Endothelial cell of umbilical vein (primary cell): ENCODE data around the gene CNPPD1. TPM values are rescaled to one million over a fixed set of nuclear protein-coding genes. Genes with fewer than 3 reads are reported as not detected.

ENCODE experiments used
- BruUV-seq: library from RNA; stranded (reverse); fragments of 400-500 nt; replicated peaks from 2 replicates; lab custom pipeline; 2021; lab: Mats Ljungman, UMichigan
- CTCF ChIA-PET: fragments of 300-600, 350-600 bp; sonication (Branson Sonifier 250); formaldehyde crosslinking; loops from one replicate; lab custom pipeline; 2021; ENCODE audit warnings: antibody characterized with exemption, inconsistent platforms; lab: Charles Lee
- POLR2A ChIA-PET: fragments of 300-600, 350-600 bp; sonication (Branson Sonifier 250); formaldehyde crosslinking; loops from one replicate; lab custom pipeline; 2021; ENCODE audit warnings: antibody characterized with exemption, inconsistent platforms; lab: Charles Lee
- DNase-seq: peaks from one replicate; pipeline ENCODE4 v3.0.0-alpha.2; 2011; ENCODE audit warnings: low read depth, low spot score
- FAIRE-seq: peaks from 2 replicates; lab custom pipeline; 2011; peaks lifted over from hg19 to GRCh38; lab: Jason Lieb, UNC
- H2AFZ ChIP-seq: 2 replicates; pipeline ENCODE4 v1.6.0; 2012; ENCODE audit warnings: low read depth, low read length, control low read depth, inconsistent platforms
- H3K27ac ChIP-seq: 2 replicates; pipeline ENCODE4 v1.5.1; 2011; ENCODE audit warnings: low read depth, mild to moderate bottlenecking, control low read depth, low read length, moderate library complexity; ENCODE audit not compliant: insufficient read depth
- H3K27me3 ChIP-seq, 2 experiments: 2 replicates each; pipeline versions ENCODE4 v1.6.0 to v1.6.1; 2011; ENCODE audit warnings: low read length in 2 of 2, mixed read lengths in 1 of 2; ENCODE audit not compliant: control insufficient read depth in 2 of 2, insufficient read depth in 2 of 2
- H3K36me3 ChIP-seq, 2 experiments: 2 replicates in 1 of 2; 3 replicates in 1 of 2; pipeline ENCODE4 v1.5.1; 2011; ENCODE audit warnings: low read length in 2 of 2, mild to moderate bottlenecking in 1 of 2, moderate library complexity in 1 of 2; ENCODE audit not compliant: control insufficient read depth in 2 of 2, insufficient read depth in 2 of 2; ENCODE audit errors: extremely low read depth in 1 of 2
- H3K4me1 ChIP-seq: 3 replicates; pipeline ENCODE4 v1.5.1; 2011; ENCODE audit warnings: mild to moderate bottlenecking, low read length; ENCODE audit not compliant: control insufficient read depth, insufficient read depth; ENCODE audit errors: extremely low read depth
- H3K4me2 ChIP-seq: 2 replicates; pipeline ENCODE4 v1.6.1; 2011; ENCODE audit warnings: low read length, control low read depth, mixed read lengths; ENCODE audit not compliant: insufficient read depth
- H3K4me3 ChIP-seq, 3 experiments: fragments of 200-600 bp in 1 of 3; sonication (generic), shearing (Covaris generic) in 1 of 3; replicated peaks in 1 of 3; 2 replicates each; pipeline ENCODE4 v1.5.1; 2011 to 2016; ENCODE audit warnings: control low read depth in 3 of 3, low read length in 3 of 3, mild to moderate bottlenecking in 2 of 3, inconsistent platforms in 1 of 3, low read depth in 1 of 3, moderate library complexity in 1 of 3; ENCODE audit not compliant: insufficient read depth in 1 of 3
- H3K79me2 ChIP-seq: 2 replicates; pipeline ENCODE4 v1.6.0; 2012; ENCODE audit warnings: low read length, inconsistent platforms; ENCODE audit not compliant: control insufficient read depth, insufficient read depth
- H3K9ac ChIP-seq: replicated peaks from 2 replicates; pipeline ENCODE3; 2011; ENCODE audit warnings: low read length, control low read depth; ENCODE audit not compliant: insufficient read depth; ENCODE audit errors: extremely low read depth
- H3K9me1 ChIP-seq: replicated peaks from 3 replicates; pipeline ENCODE4 v1.6.0; 2011; ENCODE audit warnings: mild to moderate bottlenecking, low read length; ENCODE audit not compliant: control insufficient read depth, insufficient read depth; ENCODE audit errors: extremely low read depth
- H3K9me3 ChIP-seq: replicated peaks from 2 replicates; pipeline ENCODE4 v1.5.1; 2012; ENCODE audit warnings: low read length, inconsistent platforms; ENCODE audit not compliant: control insufficient read depth, insufficient read depth
- H4K20me1 ChIP-seq: replicated peaks from 2 replicates; pipeline ENCODE3; 2011; ENCODE audit warnings: mild to moderate bottlenecking, low read length; ENCODE audit not compliant: control insufficient read depth, insufficient read depth; ENCODE audit errors: extremely low read depth
- EZH2 ChIP-seq: IDR thresholded peaks from 2 replicates; pipeline ENCODE4 v1.6.1; 2012; ENCODE audit warnings: borderline replicate concordance, low read depth, mild to moderate bottlenecking, moderate library complexity, low read length, inconsistent platforms; ENCODE audit not compliant: severe bottlenecking
- FOS ChIP-seq: IDR thresholded peaks from 2 replicates; pipeline ENCODE4 v1.6.1; 2011; ENCODE audit warnings: mild to moderate bottlenecking, low read length, moderate library complexity, borderline replicate concordance; ENCODE audit not compliant: insufficient read depth
- GATA2 ChIP-seq: IDR thresholded peaks from 2 replicates; pipeline ENCODE4 v1.7.0; 2011; ENCODE audit warnings: low read depth, mild to moderate bottlenecking, moderate library complexity, mixed read lengths, low read length; ENCODE audit not compliant: insufficient read length, insufficient read depth
- JUN ChIP-seq: IDR thresholded peaks from 2 replicates; pipeline ENCODE4 v1.6.1; 2011; ENCODE audit warnings: borderline replicate concordance, low read depth; ENCODE audit not compliant: insufficient read length, insufficient read depth
- MYC ChIP-seq: IDR thresholded peaks from one replicate; pipeline ENCODE4 v1.6.1; 2011; ENCODE audit warnings: mild to moderate bottlenecking, low read depth, low read length
- POLR2A ChIP-seq: IDR thresholded peaks from 2 replicates; pipeline ENCODE4 v1.6.1; 2012; ENCODE audit warnings: low read depth, mild to moderate bottlenecking, control low read depth, low read length
- POLR2AphosphoS5 ChIP-seq: IDR thresholded peaks from 2 replicates; pipeline ENCODE4 v1.6.1; 2012; ENCODE audit warnings: low read depth, mild to moderate bottlenecking, control low read depth, low read length, moderate library complexity; ENCODE audit not compliant: insufficient read depth
- dilution Hi-C: fragments of 300-500 bp; cut with MboI; formaldehyde crosslinking; loops from one replicate; pipeline ENCODE4 v1.15.0; 2019; ENCODE audit warnings: low sequenced_read_pairs; ENCODE audit not compliant: extremely low pct_ligation_motif_present
- intact Hi-C: fragments of 100-400 bp; cut with micrococcal nuclease; formaldehyde crosslinking; loops from one replicate; pipeline ENCODE4 v1.10.0; 2022
- polyA plus RNA-seq, 4 experiments: library from polyadenylated mRNA; depleted of rRNA in 3 of 4; stranded (reverse) in 3 of 4; unstranded in 1 of 4; fragments of >200 nt; gene quantifications; 2 replicates each; pipeline versions ENCODE4 v1.2.1 to v1.2.3, GENCODE V29; 2011 to 2012; ENCODE audit warnings: missing spikeins in 1 of 4
- total RNA-seq: library from RNA; stranded (reverse); gene quantifications from 2 replicates; pipeline ENCODE4 v1.2.3, GENCODE V29; 2021
- TF ChIP-seq, protein P1 (sequence below): IDR thresholded peaks from 2 replicates; pipeline ENCODE4 v1.6.1; 2011; ENCODE audit not compliant: insufficient read depth, insufficient read length
- TF ChIP-seq, protein P2 (sequence below), 2 donors: IDR thresholded peaks; 1 replicate in 1 of 2; 2 replicates in 1 of 2; pipeline ENCODE4 v1.5.1; 2011; ENCODE audit warnings: low read length in 2 of 2, mild to moderate bottlenecking in 2 of 2, moderate library complexity in 2 of 2, control low read depth in 1 of 2, inconsistent platforms in 1 of 2, low read depth in 1 of 2; ENCODE audit not compliant: insufficient read depth in 1 of 2; ENCODE audit errors: extremely low read depth in 1 of 2

The CNPPD1 gene
- total and polyA plus RNA-seq, 2 donors (not counting 3 experiments of a cell fraction or from before 2014, with no cell fraction given): 44.0 to 55.7 TPM

DNA sequence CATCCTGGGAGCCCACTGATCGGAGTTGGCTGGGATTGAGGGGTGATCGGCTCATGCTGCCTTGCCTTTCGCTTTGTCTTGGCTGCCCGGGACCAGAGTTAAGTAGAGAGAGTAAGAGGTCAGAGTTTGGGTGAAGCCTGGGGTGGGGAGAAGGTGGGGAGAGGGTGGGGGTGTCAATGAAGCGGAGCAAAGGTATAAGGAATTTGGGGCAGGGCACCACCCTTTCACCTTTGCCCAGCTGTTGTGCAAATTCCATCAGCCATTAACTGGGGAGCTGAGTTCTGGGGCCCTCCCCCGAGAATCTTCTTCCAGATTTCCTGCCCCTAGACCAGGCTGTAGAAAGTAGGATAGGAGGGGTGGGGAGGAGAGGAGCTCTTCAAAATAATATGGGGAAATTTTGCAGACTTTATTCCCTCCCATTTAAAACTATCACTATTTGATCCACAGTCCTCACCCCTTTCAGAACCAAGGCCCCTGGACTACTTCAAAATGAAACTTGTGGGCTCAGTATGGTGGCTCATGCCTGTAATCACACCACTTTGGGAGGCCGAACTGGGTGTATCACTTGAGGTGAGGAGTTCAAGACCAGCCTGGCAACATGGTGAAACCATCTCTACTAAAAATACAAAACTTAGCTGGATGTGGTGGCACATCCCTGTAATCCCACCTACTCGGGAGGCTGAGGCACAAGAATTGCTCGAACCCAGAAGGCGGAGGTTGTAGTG is 6.6 kb downstream of the CNPPD1 start, which contains the start of gene SLC23A3:
SLC23A3 (minus strand) TSS at position 100 of the 725 bp plus-strand sequence; CDS start at position 55, 45 bp downstream.
- intact Hi-C loops: no loop called here
- FAIRE-seq (no peak), DNase-seq (no peak)
- Histone ChIP-seq H3K79me2 (no peaks in the 10 kb centered on the region), H2AFZ (no peak within 1 kb of the TSS), H3K36me3 (peaks cover 0 to 19% of the 10 kb centered on the region in 2 experiments), H3K9me3 (no peaks in the 10 kb centered on the region), H3K4me1 (no peaks in the 10 kb centered on the region), H3K4me2 (no peak within 1 kb of the TSS), H3K27me3 (no peaks in the 10 kb centered on the region), H3K4me3 (no peak within 1 kb of the TSS), H3K27ac (no peak within 1 kb of the TSS), H4K20me1 (peaks cover 3% of the 10 kb centered on the region), H3K9me1 (no peaks in the 10 kb centered on the region), H3K9ac (no peak within 1 kb of the TSS)
- dilution Hi-C loops: no loop called here
- TF ChIP-seq, protein P1, sequence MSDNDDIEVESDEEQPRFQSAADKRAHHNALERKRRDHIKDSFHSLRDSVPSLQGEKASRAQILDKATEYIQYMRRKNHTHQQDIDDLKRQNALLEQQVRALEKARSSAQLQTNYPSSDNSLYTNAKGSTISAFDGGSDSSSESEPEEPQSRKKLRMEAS: no peak
- TF ChIP-seq POLR2A: no peak
- no TSS peak for BruUV-seq
- POLR2A ChIA-PET: no interaction called here
- CTCF ChIA-PET: interaction anchor here (0.8 to 5.2 kb wide), 11 partner anchors 11 to 183 kb away, joined by 3 to 32 read pairs (median 8); partner anchors contain the start of genes ANKZF1, ATG9A and ZFAND2B

DNA sequence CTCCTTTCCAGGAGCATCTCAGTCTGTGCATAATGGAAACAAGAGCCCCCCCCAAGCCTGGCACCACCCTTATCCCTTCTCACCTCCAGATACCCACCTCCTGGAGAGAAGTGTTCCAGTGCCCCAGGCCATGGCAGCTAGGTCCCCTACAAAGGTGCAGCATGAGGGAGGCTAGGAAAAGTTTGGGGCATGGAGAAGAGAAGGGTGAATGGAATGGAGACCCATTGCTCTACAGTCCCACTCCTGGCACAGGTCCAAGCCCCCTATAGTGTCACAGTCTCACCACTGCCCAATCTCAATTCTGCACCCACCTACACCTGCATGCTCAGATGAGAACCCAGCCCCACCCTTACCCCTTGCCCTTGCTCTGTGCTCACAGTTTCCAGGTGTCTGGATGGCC is 7.8 kb downstream of the CNPPD1 start:
- H3K36me3 ChIP-seq: peaks cover 0 to 13% of the 10 kb centered on the region in 2 experiments
- H3K4me3 ChIP-seq: no peak overlapping the region
- no peak overlapping the region for H3K4me2 ChIP-seq
- no peaks in the 10 kb centered on the region for H3K9me1 ChIP-seq
- H3K9me3 ChIP-seq: no peaks in the 10 kb centered on the region
- ChIA-PET POLR2A (no interaction called here), CTCF (interaction anchor here (5.2 kb wide), 1 partner anchor 126 kb away, joined by 32 read pairs; no protein-coding TSS in a partner anchor)
- FAIRE-seq: no peak
- dilution Hi-C loops (no loop called here), intact Hi-C loops (no loop called here)
- H3K79me2 ChIP-seq: no peaks in the 10 kb centered on the region
- TF ChIP-seq GATA2 (no peak), POLR2A (no peak), JUN (no peak), MYC (no peak), EZH2 (no peak), POLR2AphosphoS5 (no peak), FOS (no peak)
- TF ChIP-seq, protein P2, sequence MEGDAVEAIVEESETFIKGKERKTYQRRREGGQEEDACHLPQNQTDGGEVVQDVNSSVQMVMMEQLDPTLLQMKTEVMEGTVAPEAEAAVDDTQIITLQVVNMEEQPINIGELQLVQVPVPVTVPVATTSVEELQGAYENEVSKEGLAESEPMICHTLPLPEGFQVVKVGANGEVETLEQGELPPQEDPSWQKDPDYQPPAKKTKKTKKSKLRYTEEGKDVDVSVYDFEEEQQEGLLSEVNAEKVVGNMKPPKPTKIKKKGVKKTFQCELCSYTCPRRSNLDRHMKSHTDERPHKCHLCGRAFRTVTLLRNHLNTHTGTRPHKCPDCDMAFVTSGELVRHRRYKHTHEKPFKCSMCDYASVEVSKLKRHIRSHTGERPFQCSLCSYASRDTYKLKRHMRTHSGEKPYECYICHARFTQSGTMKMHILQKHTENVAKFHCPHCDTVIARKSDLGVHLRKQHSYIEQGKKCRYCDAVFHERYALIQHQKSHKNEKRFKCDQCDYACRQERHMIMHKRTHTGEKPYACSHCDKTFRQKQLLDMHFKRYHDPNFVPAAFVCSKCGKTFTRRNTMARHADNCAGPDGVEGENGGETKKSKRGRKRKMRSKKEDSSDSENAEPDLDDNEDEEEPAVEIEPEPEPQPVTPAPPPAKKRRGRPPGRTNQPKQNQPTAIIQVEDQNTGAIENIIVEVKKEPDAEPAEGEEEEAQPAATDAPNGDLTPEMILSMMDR (IDR thresholded peaks at IDR 0.05; ENCODE audit: extremely low read depth in 1 of 2, insufficient read depth in 1 of 2, low read depth in 1 of 2, low read length in 2 of 2): no peak
- TF ChIP-seq, protein P1: no peak
- H4K20me1 ChIP-seq: peaks cover 3% of the 10 kb centered on the region
- no peak overlapping the region for H2AFZ ChIP-seq
- H3K4me1 ChIP-seq: no peaks in the 10 kb centered on the region
- no peak overlapping the region for H3K9ac ChIP-seq
- BruUV-seq: no TSS peak
- no peak for DNase-seq
- H3K27ac ChIP-seq: no peak overlapping the region
- no peaks in the 10 kb centered on the region for H3K27me3 ChIP-seq
